GM23338 (cell line): ENCODE results near the gene NEO1. TPM values are rescaled to one million over a fixed set of nuclear protein-coding genes. Genes with fewer than 3 reads are reported as not detected.

Experiments used
- ATAC-seq: fragments of 200-7000 bp; cut with Tn5 transposase; 3 replicates; pipeline ENCODE4 v1.9.1; 2020
- DNase-seq: peaks from one replicate; pipeline ENCODE4 v3.0.0-alpha.2; 2015; ENCODE audit warnings: low spot score
- H2AFZ ChIP-seq: fragments of 200-600 bp; sonication (generic); 2 replicates; pipeline ENCODE4 v1.8.0; 2016; ENCODE audit warnings: antibody characterized with exemption, mild to moderate bottlenecking, moderate library complexity
- H3F3A ChIP-seq: fragments of 200-600 bp; sonication (generic); replicated peaks from 2 replicates; pipeline ENCODE4 v1.8.0; 2017; ENCODE audit warnings: antibody characterized with exemption, mixed run types, low read depth
- H3K27ac ChIP-seq: fragments of 200-600 bp; sonication (generic); 2 replicates; pipeline ENCODE4 v1.6.1; 2016; ENCODE audit warnings: low read depth
- H3K27me3 ChIP-seq: fragments of 200-600 bp; sonication (generic); 2 replicates; pipeline ENCODE4 v1.8.0; 2016; ENCODE audit warnings: mild to moderate bottlenecking, mixed run types, moderate library complexity; ENCODE audit not compliant: insufficient read depth
- H3K36me3 ChIP-seq: fragments of 200-600 bp; sonication (generic); 2 replicates; pipeline ENCODE4 v1.8.0; 2016; ENCODE audit warnings: mild to moderate bottlenecking; ENCODE audit not compliant: insufficient read depth
- H3K4me1 ChIP-seq: fragments of 200-600 bp; sonication (generic); 2 replicates; pipeline ENCODE4 v1.8.0; 2016; ENCODE audit warnings: mild to moderate bottlenecking, moderate library complexity; ENCODE audit not compliant: insufficient read depth
- H3K4me2 ChIP-seq: fragments of 200-600 bp; sonication (generic); 2 replicates; pipeline ENCODE4 v1.7.1; 2017; ENCODE audit warnings: mixed run types
- H3K4me3 ChIP-seq: fragments of 200-600 bp; sonication (generic); 2 replicates; pipeline ENCODE4 v1.6.1; 2016; ENCODE audit warnings: mixed run types
- H3K79me2 ChIP-seq: fragments of 200-600 bp; sonication (generic); replicated peaks from 2 replicates; pipeline ENCODE4 v1.8.0; 2017; ENCODE audit warnings: mild to moderate bottlenecking; ENCODE audit not compliant: insufficient read depth
- H3K9me2 ChIP-seq: fragments of 200-600 bp; sonication (generic); 2 replicates; pipeline ENCODE4 v1.8.0; 2017; ENCODE audit not compliant: insufficient read depth
- H4K20me1 ChIP-seq: fragments of 200-600 bp; sonication (generic); replicated peaks from 2 replicates; pipeline ENCODE4 v1.8.0; 2017; ENCODE audit warnings: mild to moderate bottlenecking; ENCODE audit not compliant: insufficient read depth
- H3K27ac Mint-ChIP-seq: 2 replicates; pipeline ENCODE4 v1.8.0; 2020; ENCODE audit warnings: inconsistent platforms, mild to moderate bottlenecking, moderate library complexity, mixed read lengths
- H3K27me3 Mint-ChIP-seq: 3 replicates; pipeline ENCODE4 v1.8.0; 2022; ENCODE audit warnings: low read depth, mild to moderate bottlenecking, moderate library complexity, mixed read lengths, inconsistent platforms; ENCODE audit not compliant: insufficient read depth, poor library complexity
- H3K36me3 Mint-ChIP-seq: 3 replicates; pipeline ENCODE4 v1.8.0; 2021; ENCODE audit warnings: low read depth, mild to moderate bottlenecking, inconsistent platforms, moderate library complexity, mixed read lengths
- H3K4me1 Mint-ChIP-seq: 3 replicates; pipeline ENCODE4 v1.8.0; 2020; ENCODE audit warnings: mild to moderate bottlenecking, inconsistent platforms, mixed read lengths
- H3K4me3 Mint-ChIP-seq: 3 replicates; pipeline ENCODE4 v1.8.0; 2021; ENCODE audit warnings: moderate library complexity, mild to moderate bottlenecking, inconsistent platforms, mixed read lengths
- H3K9me3 Mint-ChIP-seq: 3 replicates; pipeline ENCODE4 v1.8.0; 2020; ENCODE audit warnings: moderate library complexity, mild to moderate bottlenecking, inconsistent platforms, mixed read lengths
- CREB1 ChIP-seq: fragments of 250-450 bp; sonication (Bioruptor Pico); IDR thresholded peaks from 2 replicates; pipeline ENCODE4 v1.5.0; 2020; ENCODE audit warnings: low read depth, mild to moderate bottlenecking, moderate library complexity
- CTCF ChIP-seq, 2 experiments: fragments of 200-600 bp in 1 of 2; sonication (generic) in 1 of 2; conservative IDR thresholded peaks; 2 replicates each; pipeline versions ENCODE4 v1.5.1 to v1.6.1; 2016 to 2017; ENCODE audit warnings: antibody characterized with exemption in 2 of 2, low read depth in 2 of 2, mild to moderate bottlenecking in 2 of 2, moderate library complexity in 1 of 2
- ETS1 ChIP-seq: IDR thresholded peaks from 2 replicates; pipeline ENCODE4 v1.6.1; 2016; ENCODE audit warnings: antibody characterized with exemption
- EZH2phosphoT487 ChIP-seq: fragments of 200-600 bp; sonication (generic); IDR thresholded peaks from one replicate; pipeline ENCODE4 v1.8.1; 2018; ENCODE audit warnings: antibody characterized with exemption; ENCODE audit not compliant: unreplicated experiment
- JUNB ChIP-seq: IDR thresholded peaks from one replicate; pipeline ENCODE4 v1.6.1; 2016; ENCODE audit warnings: antibody characterized with exemption; ENCODE audit not compliant: unreplicated experiment
- POLR2AphosphoS5 ChIP-seq: IDR thresholded peaks from 2 replicates; pipeline ENCODE4 v1.6.1; 2016; ENCODE audit warnings: antibody characterized with exemption, low read depth
- REST ChIP-seq: IDR thresholded peaks from one replicate; pipeline ENCODE4 v1.6.1; 2018; ENCODE audit warnings: antibody characterized with exemption; ENCODE audit not compliant: unreplicated experiment
- STAT1 ChIP-seq: IDR thresholded peaks from one replicate; pipeline ENCODE4 v1.6.1; 2016; ENCODE audit warnings: antibody characterized with exemption; ENCODE audit not compliant: unreplicated experiment
- ZNF114 ChIP-seq: fragments of 250-450 bp; sonication (Bioruptor Pico); IDR thresholded peaks from 2 replicates; pipeline ENCODE4 v1.5.0; 2020; ENCODE audit warnings: mild to moderate bottlenecking, moderate library complexity
- ZNF331 ChIP-seq: fragments of 250-450 bp; sonication (Bioruptor Pico); IDR thresholded peaks from 2 replicates; pipeline ENCODE4 v1.5.0; 2020; ENCODE audit warnings: low read depth, mild to moderate bottlenecking, moderate library complexity
- polyA plus RNA-seq: library from polyadenylated mRNA; unstranded; fragments of >200 nt; fragmentation: Nextera tagmentation; extraction: Ambion mirVana; gene quantifications from 2 replicates; pipeline ENCODE4 v1.2.1, GENCODE V29; 2016
- total RNA-seq: library from RNA; depleted of rRNA; stranded (reverse); fragments of >200 nt; shearing (Covaris generic); gene quantifications from 2 replicates; pipeline ENCODE4 v1.2.3, GENCODE V29; 2014

Gene NEO1
- total and polyA plus RNA-seq, 2 experiments from 2014 or later = 8.4 to 45.8 TPM

- TF ChIP-seq CREB1 = no peak
- no peak for TF ChIP-seq POLR2AphosphoS5
- no peak for TF ChIP-seq EZH2phosphoT487
- no peak for TF ChIP-seq STAT1
- TF ChIP-seq JUNB = no peak
- no peak for TF ChIP-seq ZNF331
- TF ChIP-seq REST = no peak
- no peak for TF ChIP-seq ZNF114
- no peak for TF ChIP-seq CTCF (conservative IDR thresholded peaks at IDR 0.05; ENCODE audit: low read depth in 2 of 2)
Observed at GRCh38 chr15:73283366-73283962, 231.2 kb downstream of the NEO1 start (continued).

- no peaks in the 10 kb centered on the region for H3F3A ChIP-seq
- H4K20me1 ChIP-seq = peaks cover 5% of the 10 kb centered on the region
- no peak overlapping the region for H2AFZ ChIP-seq
- no peaks in the 10 kb centered on the region for H3K79me2 ChIP-seq
- 0 out of 2 replicates have a peak, but pooled peaks cover 7% of the 10 kb centered on the region for H3K36me3 ChIP-seq
- no peak overlapping the region for H3K27ac ChIP-seq
- Mint-ChIP-seq H3K27me3 (peaks cover 3% of the 10 kb centered on the region), H3K27ac (no peak overlapping the region), H3K4me1 (no peaks in the 10 kb centered on the region), H3K36me3 (peaks cover 29% of the 10 kb centered on the region), H3K4me3 (no peak overlapping the region), H3K9me3 (no peaks in the 10 kb centered on the region)
- H3K9me2 ChIP-seq = no peaks in the 10 kb centered on the region
- H3K4me3 ChIP-seq = no peak overlapping the region
- H3K4me1 ChIP-seq = no peaks in the 10 kb centered on the region
- no peak overlapping the region for H3K4me2 ChIP-seq
- no peak for DNase-seq
- no peak for ATAC-seq
- H3K27me3 ChIP-seq = no peaks in the 10 kb centered on the region
- TF ChIP-seq ETS1 (no peak), STAT1 (no peak), JUNB (no peak), CTCF (conservative IDR thresholded peaks at IDR 0.05; ENCODE audit: low read depth in 2 of 2) (no peak; a peak in 1 of 4 replicates), EZH2phosphoT487 (no peak)
Observed at GRCh38 chr15:73284090-73284716, 231.9 kb downstream of the NEO1 start.
